ENCODE measurements around the gene SEPTIN5.

SEPTIN5 gene

GRCh38 chr22:19765477-19766239 lies 51.4 kb downstream of the SEPTIN5 start:
- no peak for DNase-seq (ENCODE audit: low read depth, low spot score)
- in situ Hi-C loops (cut with HindIII; ENCODE audit: low sequenced_read_pairs): no loop called here
- no peak for TF ChIP-seq CTCF (IDR thresholded peaks at IDR 0.05; ENCODE audit: low read depth, low read length)
- no peak overlapping the region for H3K4me3 ChIP-seq (ENCODE audit: low read depth, low read length)

- in situ Hi-C loops (cut with HindIII; ENCODE audit: low sequenced_read_pairs): no loop called here
- no peak for DNase-seq (ENCODE audit: low read depth, low spot score)
- no peak for TF ChIP-seq CTCF (IDR thresholded peaks at IDR 0.05; ENCODE audit: low read depth, low read length)
- H3K4me3 ChIP-seq (ENCODE audit: low read depth, low read length): no peak overlapping the region
Measured at GRCh38 chr22:19766240-19766510, 51.9 kb downstream of the SEPTIN5 start.

- H3K4me3 ChIP-seq (ENCODE audit: low read depth, low read length): no peak overlapping the region
- in situ Hi-C loops (cut with HindIII; ENCODE audit: low sequenced_read_pairs): no loop called here
- no peak for DNase-seq (ENCODE audit: low read depth, low spot score)
- TF ChIP-seq CTCF (IDR thresholded peaks at IDR 0.05; ENCODE audit: low read depth, low read length): peak; percentile 20
Measured at GRCh38 chr22:19766511-19767426, 52.5 kb downstream of the SEPTIN5 start.

GRCh38 chr22:19767427-19768341 lies 53.4 kb downstream of the SEPTIN5 start:
- no peak overlapping the region for H3K4me3 ChIP-seq (ENCODE audit: low read depth, low read length)
- no peak for TF ChIP-seq CTCF (IDR thresholded peaks at IDR 0.05; ENCODE audit: low read depth, low read length)
- in situ Hi-C loops (cut with HindIII; ENCODE audit: low sequenced_read_pairs): no loop called here
- no peak for DNase-seq (ENCODE audit: low read depth, low spot score)

- DNase-seq (ENCODE audit: low read depth, low spot score): no peak
- H3K4me3 ChIP-seq (ENCODE audit: low read depth, low read length): no peak overlapping the region
- in situ Hi-C loops (cut with HindIII; ENCODE audit: low sequenced_read_pairs): no loop called here
- no peak for TF ChIP-seq CTCF (IDR thresholded peaks at IDR 0.05; ENCODE audit: low read depth, low read length)
Measured at GRCh38 chr22:19769393-19769715, 55.1 kb downstream of the SEPTIN5 start.
